ENCODE measurements around the gene KDELR3.

Gene KDELR3

DNA sequence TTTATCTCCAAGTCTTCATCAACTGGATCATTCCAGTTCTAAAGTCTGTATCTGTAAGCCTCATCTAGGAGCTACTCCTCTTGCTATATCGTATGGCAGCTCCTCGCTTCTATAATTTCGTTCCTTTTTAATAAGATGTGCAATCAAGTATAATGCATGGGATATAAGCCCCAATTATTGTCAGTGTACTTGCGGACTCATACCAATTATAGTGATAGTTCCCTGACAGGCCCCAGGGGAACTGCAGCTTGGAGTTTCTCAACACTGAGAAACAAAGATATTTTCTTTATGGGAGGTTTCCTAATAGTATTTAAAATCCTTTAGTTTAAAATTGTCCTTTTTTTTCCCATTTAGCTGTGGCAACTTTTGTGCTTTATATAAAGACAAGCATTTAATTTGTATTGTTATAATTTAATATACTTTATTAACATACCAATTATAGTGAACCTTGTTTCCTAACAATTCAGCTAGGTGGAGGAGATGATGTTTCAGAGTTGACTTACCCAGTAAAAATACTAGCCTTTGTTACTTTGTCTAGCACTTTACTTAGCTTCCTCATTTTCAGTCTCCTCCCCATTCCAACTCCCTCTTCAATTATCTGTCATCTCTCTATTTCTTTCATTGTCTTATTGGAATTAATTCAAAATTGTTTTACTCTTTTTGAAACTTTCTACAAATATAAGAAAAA lies 63.5 kb downstream of the KDELR3 start:
- H3K36me3 ChIP-seq (ENCODE audit: insufficient read depth, insufficient read length, low read length), result no peaks in the 10 kb centered on the region
- no peak for DNase-seq (ENCODE audit: low read depth, low spot score)
- H3K27me3 ChIP-seq (ENCODE audit: insufficient read depth, insufficient read length), result no peaks in the 10 kb centered on the region
- no peaks in the 10 kb centered on the region for H3K9me3 ChIP-seq (ENCODE audit: insufficient read depth, low read length)
- TF ChIP-seq SUZ12 (IDR thresholded peaks at IDR 0.05; ENCODE audit: extremely low read depth, insufficient read depth, insufficient read length) (no peak), YY1 (IDR thresholded peaks at IDR 0.05; ENCODE audit: insufficient read depth, insufficient read length) (no peak), ZNF274 (IDR thresholded peaks at IDR 0.05; ENCODE audit: low read depth, low read length) (no peak)
- no peaks in the 10 kb centered on the region for H3K4me1 ChIP-seq (ENCODE audit: insufficient read depth, insufficient read length)
- no peak overlapping the region for H3K9ac ChIP-seq (ENCODE audit: insufficient read length, low read depth)
- H3K4me3 ChIP-seq (ENCODE audit: insufficient read length, low read depth), result no peak overlapping the region
